Esophagus muscularis mucosa (tissue), 4 donors: ENCODE data around the gene APOC1. TPM values are rescaled to one million over a fixed set of nuclear protein-coding genes. Genes with fewer than 3 reads are reported as not detected.
"Not testable (repeated sequence)": the region's sequence is repeated elsewhere in the genome, so short reads cannot be mapped to it uniquely, and the experiment has no call there.

Experiments used
- DNase-seq: peaks from one replicate; pipeline ENCODE4 v3.0.0-alpha.2; 2017; ENCODE audit errors: extremely low spot score
- H3K27ac ChIP-seq, 4 donors: fragments of 200-600 bp; sonication (generic); replicated peaks in 1 of 4; 1 replicate in 3 of 4; 2 replicates in 1 of 4; pipeline ENCODE4 v1.5.1; 2016 to 2019; ENCODE audit warnings: mild to moderate bottlenecking in 1 of 4
- H3K27me3 ChIP-seq, 4 donors: fragments of 200-600 bp; sonication (generic); one replicate each; pipeline versions ENCODE4 v1.5.1 to v1.6.0; 2016 to 2019
- H3K36me3 ChIP-seq, 4 donors: fragments of 200-600 bp; sonication (generic); one replicate each; pipeline ENCODE4 v1.5.1; 2016 to 2019
- H3K4me1 ChIP-seq, 4 donors: fragments of 200-600 bp; sonication (generic); one replicate each; pipeline ENCODE4 v1.5.1; 2016 to 2019
- H3K4me3 ChIP-seq, 4 donors: fragments of 200-600 bp; sonication (generic); 1 replicate in 2 of 4; 2 replicates in 2 of 4; pipeline ENCODE4 v1.5.1; 2016 to 2019; ENCODE audit warnings: mild to moderate bottlenecking in 4 of 4, moderate library complexity in 1 of 4
- H3K9me3 ChIP-seq, 4 donors: fragments of 200-600 bp; sonication (generic); 1 replicate in 3 of 4; 2 replicates in 1 of 4; pipeline ENCODE4 v1.5.1; 2016 to 2019
- EP300 ChIP-seq: sonication (generic); formaldehyde crosslinking; IDR thresholded peaks from one replicate; pipeline ENCODE4 v1.6.1; 2017; ENCODE audit warnings: antibody characterized with exemption
- POLR2A ChIP-seq: fragments of 450-650 bp; IDR thresholded peaks from one replicate; pipeline ENCODE4 v1.6.1; 2017; ENCODE audit warnings: antibody characterized with exemption, moderate library complexity, mild to moderate bottlenecking, low read depth
- POLR2AphosphoS5 ChIP-seq, 2 donors: sonication (generic); formaldehyde crosslinking; IDR thresholded peaks; one replicate each; pipeline ENCODE4 v1.6.1; 2017; ENCODE audit warnings: antibody characterized with exemption in 2 of 2
- WGBS: methylation state at CpG from one replicate; pipeline ENCODE4 v1.1.5; 2018; 5-methylcytosine and 5-hydroxymethylcytosine counted together
- intact Hi-C: fragments of 100-400 bp; cut with DNase I; formaldehyde crosslinking; loops from one replicate; pipeline ENCODE4 v1.15.1; 2023
- total RNA-seq, 4 donors: library from RNA; depleted of rRNA; stranded (reverse); fragments of >200 nt; gene quantifications; one replicate each; pipeline versions ENCODE4 v1.1.0 to v1.2.1, GENCODE V29; 2016
- TF ChIP-seq, protein P1 (sequence below), 3 experiments: fragments of 200-600 bp in 2 of 3; fragments of 450-650 bp in 1 of 3; sonication (generic) in 2 of 3; IDR thresholded peaks; one replicate each; pipeline ENCODE4 v1.5.1; 2017 to 2019; ENCODE audit warnings: antibody characterized with exemption in 3 of 3, mild to moderate bottlenecking in 2 of 3, moderate library complexity in 1 of 3

The APOC1 gene
- total RNA-seq, 4 donors from 2014 or later: 2.5 TPM; not detected in 3

DNA sequence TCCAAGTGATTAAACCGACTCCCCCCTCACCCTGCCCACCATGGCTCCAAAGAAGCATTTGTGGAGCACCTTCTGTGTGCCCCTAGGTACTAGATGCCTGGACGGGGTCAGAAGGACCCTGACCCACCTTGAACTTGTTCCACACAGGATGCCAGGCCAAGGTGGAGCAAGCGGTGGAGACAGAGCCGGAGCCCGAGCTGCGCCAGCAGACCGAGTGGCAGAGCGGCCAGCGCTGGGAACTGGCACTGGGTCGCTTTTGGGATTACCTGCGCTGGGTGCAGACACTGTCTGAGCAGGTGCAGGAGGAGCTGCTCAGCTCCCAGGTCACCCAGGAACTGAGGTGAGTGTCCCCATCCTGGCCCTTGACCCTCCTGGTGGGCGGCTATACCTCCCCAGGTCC, 6.8 kb upstream of the APOC1 start:
- DNase-seq: no peak
- Histone ChIP-seq H3K27ac (no peak overlapping the region), H3K36me3 (peaks cover 6 to 9% (median 8%) of the 10 kb centered on the region in 4 donors), H3K27me3 (peaks cover 7 to 59% (median 25%) of the 10 kb centered on the region in 4 donors), H3K4me3 (no peak overlapping the region), H3K4me1 (peaks cover 14 to 41% (median 35%) of the 10 kb centered on the region in 4 donors), H3K9me3 (no peaks in the 10 kb centered on the region)
- WGBS: 95% methylated on average over 7 of the region's 12 CpGs
- TF ChIP-seq EP300 (no peak), POLR2A (no peak), POLR2AphosphoS5 (IDR thresholded peaks at IDR 0.05) (no peak)
- TF ChIP-seq, protein P1, sequence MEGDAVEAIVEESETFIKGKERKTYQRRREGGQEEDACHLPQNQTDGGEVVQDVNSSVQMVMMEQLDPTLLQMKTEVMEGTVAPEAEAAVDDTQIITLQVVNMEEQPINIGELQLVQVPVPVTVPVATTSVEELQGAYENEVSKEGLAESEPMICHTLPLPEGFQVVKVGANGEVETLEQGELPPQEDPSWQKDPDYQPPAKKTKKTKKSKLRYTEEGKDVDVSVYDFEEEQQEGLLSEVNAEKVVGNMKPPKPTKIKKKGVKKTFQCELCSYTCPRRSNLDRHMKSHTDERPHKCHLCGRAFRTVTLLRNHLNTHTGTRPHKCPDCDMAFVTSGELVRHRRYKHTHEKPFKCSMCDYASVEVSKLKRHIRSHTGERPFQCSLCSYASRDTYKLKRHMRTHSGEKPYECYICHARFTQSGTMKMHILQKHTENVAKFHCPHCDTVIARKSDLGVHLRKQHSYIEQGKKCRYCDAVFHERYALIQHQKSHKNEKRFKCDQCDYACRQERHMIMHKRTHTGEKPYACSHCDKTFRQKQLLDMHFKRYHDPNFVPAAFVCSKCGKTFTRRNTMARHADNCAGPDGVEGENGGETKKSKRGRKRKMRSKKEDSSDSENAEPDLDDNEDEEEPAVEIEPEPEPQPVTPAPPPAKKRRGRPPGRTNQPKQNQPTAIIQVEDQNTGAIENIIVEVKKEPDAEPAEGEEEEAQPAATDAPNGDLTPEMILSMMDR (IDR thresholded peaks at IDR 0.05): no peak
- intact Hi-C loops: no loop called here

DNA sequence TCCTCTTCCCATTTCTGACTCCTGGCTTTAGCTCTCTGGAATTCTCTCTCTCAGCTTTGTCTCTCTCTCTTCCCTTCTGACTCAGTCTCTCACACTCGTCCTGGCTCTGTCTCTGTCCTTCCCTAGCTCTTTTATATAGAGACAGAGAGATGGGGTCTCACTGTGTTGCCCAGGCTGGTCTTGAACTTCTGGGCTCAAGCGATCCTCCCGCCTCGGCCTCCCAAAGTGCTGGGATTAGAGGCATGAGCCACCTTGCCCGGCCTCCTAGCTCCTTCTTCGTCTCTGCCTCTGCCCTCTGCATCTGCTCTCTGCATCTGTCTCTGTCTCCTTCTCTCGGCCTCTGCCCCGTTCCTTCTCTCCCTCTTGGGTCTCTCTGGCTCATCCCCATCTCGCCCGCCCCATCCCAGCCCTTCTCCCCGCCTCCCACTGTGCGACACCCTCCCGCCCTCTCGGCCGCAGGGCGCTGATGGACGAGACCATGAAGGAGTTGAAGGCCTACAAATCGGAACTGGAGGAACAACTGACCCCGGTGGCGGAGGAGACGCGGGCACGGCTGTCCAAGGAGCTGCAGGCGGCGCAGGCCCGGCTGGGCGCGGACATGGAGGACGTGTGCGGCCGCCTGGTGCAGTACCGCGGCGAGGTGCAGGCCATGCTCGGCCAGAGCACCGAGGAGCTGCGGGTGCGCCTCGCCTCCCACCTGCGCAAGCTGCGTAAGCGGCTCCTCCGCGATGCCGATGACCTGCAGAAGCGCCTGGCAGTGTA, 6.2 kb upstream of the APOC1 start:
- Histone ChIP-seq H3K4me1 (peaks cover 14 to 41% (median 35%) of the 10 kb centered on the region in 4 donors), H3K36me3 (peaks cover 0 to 3% (median 2%) of the 10 kb centered on the region in 4 donors), H3K27ac (no peak overlapping the region), H3K4me3 (no peak overlapping the region), H3K27me3 (peaks cover 7 to 64% (median 25%) of the 10 kb centered on the region in 4 donors), H3K9me3 (no peaks in the 10 kb centered on the region)
- TF ChIP-seq EP300 (no peak), POLR2AphosphoS5 (IDR thresholded peaks at IDR 0.05) (no peak), POLR2A (no peak)
- TF ChIP-seq, protein P1 (IDR thresholded peaks at IDR 0.05): no peak
- intact Hi-C loops: no loop called here
- DNase-seq: no peak
- WGBS: 94% methylated on average over 45 of the region's 46 CpGs

DNA sequence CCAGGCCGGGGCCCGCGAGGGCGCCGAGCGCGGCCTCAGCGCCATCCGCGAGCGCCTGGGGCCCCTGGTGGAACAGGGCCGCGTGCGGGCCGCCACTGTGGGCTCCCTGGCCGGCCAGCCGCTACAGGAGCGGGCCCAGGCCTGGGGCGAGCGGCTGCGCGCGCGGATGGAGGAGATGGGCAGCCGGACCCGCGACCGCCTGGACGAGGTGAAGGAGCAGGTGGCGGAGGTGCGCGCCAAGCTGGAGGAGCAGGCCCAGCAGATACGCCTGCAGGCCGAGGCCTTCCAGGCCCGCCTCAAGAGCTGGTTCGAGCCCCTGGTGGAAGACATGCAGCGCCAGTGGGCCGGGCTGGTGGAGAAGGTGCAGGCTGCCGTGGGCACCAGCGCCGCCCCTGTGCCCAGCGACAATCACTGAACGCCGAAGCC, 5.6 kb upstream of the APOC1 start:
- intact Hi-C loops: no loop called here
- TF ChIP-seq POLR2A (no peak), POLR2AphosphoS5 (IDR thresholded peaks at IDR 0.05) (no peak)

DNA sequence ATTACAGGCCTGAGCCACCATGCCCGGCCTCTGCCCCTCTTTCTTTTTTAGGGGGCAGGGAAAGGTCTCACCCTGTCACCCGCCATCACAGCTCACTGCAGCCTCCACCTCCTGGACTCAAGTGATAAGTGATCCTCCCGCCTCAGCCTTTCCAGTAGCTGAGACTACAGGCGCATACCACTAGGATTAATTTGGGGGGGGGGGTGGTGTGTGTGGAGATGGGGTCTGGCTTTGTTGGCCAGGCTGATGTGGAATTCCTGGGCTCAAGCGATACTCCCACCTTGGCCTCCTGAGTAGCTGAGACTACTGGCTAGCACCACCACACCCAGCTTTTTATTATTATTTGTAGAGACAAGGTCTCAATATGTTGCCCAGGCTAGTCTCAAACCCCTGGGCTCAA, 4.6 kb upstream of the APOC1 start:
- intact Hi-C loops: no loop called here

More for the DNA sequence above, 5.6 kb upstream of the APOC1 start:
- no peak overlapping the region for H3K27ac ChIP-seq
- no peak overlapping the region for H3K4me3 ChIP-seq
- DNase-seq: no peak
- no peaks in the 10 kb centered on the region for H3K36me3 ChIP-seq
- no peaks in the 10 kb centered on the region for H3K9me3 ChIP-seq
- peaks cover 11 to 38% (median 34%) of the 10 kb centered on the region in 4 donors for H3K4me1 ChIP-seq
- 98% methylated on average over 10 of the region's 44 CpGs for WGBS
- H3K27me3 ChIP-seq: peaks cover 7 to 64% (median 25%) of the 10 kb centered on the region in 4 donors

DNA sequence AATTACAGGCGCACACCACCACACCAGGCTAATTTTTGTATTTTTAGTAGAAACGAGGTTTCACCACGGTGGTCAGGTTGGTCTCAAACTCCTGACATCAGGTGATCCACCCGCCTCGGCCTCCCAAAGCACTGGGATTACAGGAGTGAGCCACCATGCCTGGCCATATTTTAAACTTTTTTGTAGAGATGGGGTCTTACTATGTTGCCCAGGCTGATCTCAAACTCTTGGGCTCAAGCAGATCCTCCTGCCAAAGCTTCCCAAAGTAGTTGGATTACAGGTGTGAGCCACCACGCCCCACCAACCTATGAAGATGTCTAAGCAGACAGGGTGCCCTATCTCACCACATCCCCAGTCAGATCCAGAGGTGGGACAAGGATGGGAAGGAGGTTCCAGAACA, 2.5 kb upstream of the APOC1 start:
- H3K4me3 ChIP-seq, H3K9me3 ChIP-seq, DNase-seq, H3K27ac ChIP-seq, intact Hi-C loops, H3K36me3 ChIP-seq: not testable (repeated sequence)
- WGBS: 93% methylated on average over 6 of the region's 6 CpGs
- peaks cover 5 to 35% (median 28%) of the 10 kb centered on the region in 4 donors for H3K4me1 ChIP-seq
- peaks cover 0 to 36% (median 5%) of the 10 kb centered on the region in 4 donors for H3K27me3 ChIP-seq

More for the DNA sequence above, 4.6 kb upstream of the APOC1 start:
- no peaks in the 10 kb centered on the region for H3K36me3 ChIP-seq
- no peak overlapping the region for H3K4me3 ChIP-seq
- 86% methylated on average over 5 of the region's 5 CpGs for WGBS
- peaks cover 7 to 57% (median 24%) of the 10 kb centered on the region in 4 donors for H3K27me3 ChIP-seq
- no peak for DNase-seq
- H3K4me1 ChIP-seq: peaks cover 10 to 39% (median 36%) of the 10 kb centered on the region in 4 donors
- TF ChIP-seq POLR2AphosphoS5 (IDR thresholded peaks at IDR 0.05) (no peak), POLR2A (no peak), EP300 (no peak)
- TF ChIP-seq, protein P1 (IDR thresholded peaks at IDR 0.05): no peak
- H3K9me3 ChIP-seq: no peaks in the 10 kb centered on the region
- H3K27ac ChIP-seq: no peak overlapping the region
